IPS-20b (cell line): ENCODE data around the gene PLCB2.

ENCODE experiments used
- H3K27ac ChIP-seq: one replicate; pipeline ENCODE4 v1.5.1; 2013; ENCODE audit warnings: low read length
- H3K27me3 ChIP-seq: 2 replicates; pipeline ENCODE4 v1.6.1; 2013; ENCODE audit warnings: mild to moderate bottlenecking, low read length, inconsistent platforms; ENCODE audit not compliant: insufficient read depth
- H3K36me3 ChIP-seq: 2 replicates; pipeline ENCODE4 v1.6.1; 2013; ENCODE audit warnings: low read depth, mild to moderate bottlenecking, inconsistent platforms, low read length, moderate library complexity; ENCODE audit not compliant: insufficient read depth
- H3K4me1 ChIP-seq: 2 replicates; pipeline ENCODE4 v1.6.1; 2013; ENCODE audit warnings: mild to moderate bottlenecking, control low read depth, inconsistent platforms, low read length, moderate library complexity; ENCODE audit not compliant: insufficient read depth
- H3K4me3 ChIP-seq: 2 replicates; pipeline ENCODE4 v1.5.1; 2013; ENCODE audit warnings: mild to moderate bottlenecking, low read length, inconsistent platforms
- H3K9ac ChIP-seq: 2 replicates; pipeline ENCODE4 v1.6.1; 2013; ENCODE audit warnings: low read depth, mild to moderate bottlenecking, inconsistent platforms, low read length, moderate library complexity
- H3K9me3 ChIP-seq: 2 replicates; pipeline ENCODE4 v1.6.1; 2013; ENCODE audit warnings: mild to moderate bottlenecking, low read depth, low read length, inconsistent platforms; ENCODE audit not compliant: insufficient read depth

PLCB2 gene

DNA sequence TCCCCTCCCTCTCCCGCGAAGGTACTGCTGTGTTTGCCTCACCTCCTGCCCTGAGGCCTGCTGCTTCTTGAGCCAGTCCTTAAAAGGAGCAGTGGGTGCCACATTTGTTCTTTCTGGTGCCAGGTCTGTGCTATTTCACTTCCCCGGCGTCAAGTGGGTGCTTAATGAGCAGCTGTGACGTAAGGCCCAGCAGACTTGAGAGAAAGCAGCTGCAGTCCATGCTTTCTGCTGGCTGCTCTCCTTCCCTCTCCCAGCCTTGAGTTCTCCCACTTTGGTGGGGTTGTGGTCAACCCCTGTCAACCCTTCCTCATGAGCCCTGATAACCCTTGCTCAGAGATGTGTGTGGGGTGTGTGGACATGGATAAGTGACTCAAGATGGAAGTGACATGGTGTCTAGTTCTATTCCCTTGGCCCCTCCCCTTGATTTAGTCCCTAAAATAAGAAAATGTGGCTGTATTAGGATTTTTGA, 22.7 kb upstream of the PLCB2 start:
- H3K9ac ChIP-seq, result no peak overlapping the region
- no peak overlapping the region for H3K27ac ChIP-seq
- H3K27me3 ChIP-seq, result peaks cover 12% of the 10 kb centered on the region
- no peaks in the 10 kb centered on the region for H3K9me3 ChIP-seq
- H3K4me1 ChIP-seq, result peaks cover 40% of the 10 kb centered on the region
- no peaks in the 10 kb centered on the region; the same call in 1 of the 2 replicates for H3K36me3 ChIP-seq
- H3K4me3 ChIP-seq, result no peak overlapping the region

GRCh38 chr15:40329804-40330203, 22.1 kb upstream of the PLCB2 start:
- Histone ChIP-seq H3K4me1 (peaks cover 46% of the 10 kb centered on the region), H3K27me3 (peaks cover 17% of the 10 kb centered on the region), H3K4me3 (no peak overlapping the region), H3K9me3 (no peaks in the 10 kb centered on the region), H3K36me3 (no peaks in the 10 kb centered on the region; the same call in 1 of the 2 replicates), H3K9ac (no peak overlapping the region), H3K27ac (no peak overlapping the region)

GRCh38 chr15:40328751-40329150, 21.0 kb upstream of the PLCB2 start:
- Histone ChIP-seq H3K9ac (peak overlapping the region; percentile 13; the same call in 1 of the 2 replicates), H3K27ac (no peak overlapping the region), H3K36me3 (no peaks in the 10 kb centered on the region; the same call in 1 of the 2 replicates), H3K9me3 (no peaks in the 10 kb centered on the region), H3K4me3 (peak overlapping the region; percentile 47; the same call in 1 of the 2 replicates), H3K27me3 (peaks cover 21% of the 10 kb centered on the region), H3K4me1 (peaks cover 43% of the 10 kb centered on the region)

DNA sequence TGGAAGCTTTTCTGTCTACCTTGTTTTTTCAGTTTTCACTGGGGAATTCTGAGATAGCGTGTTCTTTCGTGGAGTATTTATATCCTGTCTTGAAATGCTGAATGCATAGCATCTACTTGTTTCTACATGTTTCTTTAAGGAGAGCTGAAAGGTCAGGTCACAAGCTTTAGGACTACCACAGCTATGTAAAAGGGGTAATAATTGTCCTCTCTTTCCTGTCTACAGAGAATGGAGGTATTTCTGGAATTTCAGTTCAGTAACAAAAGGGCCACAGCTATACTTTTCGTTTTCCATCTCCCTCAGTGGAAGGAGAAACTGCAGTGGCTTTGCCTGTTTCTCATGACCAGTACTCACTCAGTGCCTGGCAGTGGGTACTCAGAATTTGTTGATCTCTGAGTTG, 20.4 kb upstream of the PLCB2 start:
- H3K27ac ChIP-seq, result no peak overlapping the region
- H3K27me3 ChIP-seq, result peaks cover 21% of the 10 kb centered on the region
- H3K9ac ChIP-seq, result peak overlapping the region; percentile 13; the same call in 1 of the 2 replicates
- H3K4me3 ChIP-seq, result peak overlapping the region; percentile 47; the same call in 1 of the 2 replicates
- peaks cover 43% of the 10 kb centered on the region for H3K4me1 ChIP-seq
- no peaks in the 10 kb centered on the region; the same call in 1 of the 2 replicates for H3K36me3 ChIP-seq
- no peaks in the 10 kb centered on the region for H3K9me3 ChIP-seq

GRCh38 chr15:40327457-40327856, 19.7 kb upstream of the PLCB2 start:
- Histone ChIP-seq H3K27ac (no peak overlapping the region), H3K36me3 (no peaks in the 10 kb centered on the region; the same call in 1 of the 2 replicates), H3K4me1 (peaks cover 43% of the 10 kb centered on the region), H3K9me3 (no peaks in the 10 kb centered on the region), H3K4me3 (peak overlapping the region; percentile 47; the same call in 1 of the 2 replicates), H3K27me3 (peaks cover 28% of the 10 kb centered on the region), H3K9ac (peak overlapping the region; percentile 13; the same call in 1 of the 2 replicates)

DNA sequence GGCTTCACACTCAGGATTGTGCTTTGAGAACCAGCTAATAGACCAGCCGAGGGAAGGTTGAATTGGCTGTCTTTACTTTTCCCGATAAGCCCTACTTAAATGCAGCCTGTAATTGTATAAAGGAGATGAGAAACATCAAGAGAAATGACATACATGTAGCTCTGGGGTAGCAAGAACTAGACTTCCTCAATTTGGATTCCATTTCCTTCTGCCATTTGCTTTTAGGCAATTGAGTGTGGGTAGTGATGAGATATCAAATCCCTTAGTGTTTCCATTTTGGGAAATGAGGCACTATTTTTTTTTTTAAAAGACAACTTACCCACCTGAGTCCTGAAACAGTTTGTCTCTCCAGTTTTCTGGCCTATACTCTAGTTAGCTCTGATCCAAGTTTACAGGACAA, 18.0 kb upstream of the PLCB2 start:
- Histone ChIP-seq H3K27ac (no peak overlapping the region), H3K4me3 (peak overlapping the region; percentile 61; the same call in 1 of the 2 replicates), H3K36me3 (no peaks in the 10 kb centered on the region; the same call in 1 of the 2 replicates), H3K9ac (no peak overlapping the region), H3K9me3 (no peaks in the 10 kb centered on the region), H3K4me1 (peaks cover 48% of the 10 kb centered on the region), H3K27me3 (peaks cover 44% of the 10 kb centered on the region)

DNA sequence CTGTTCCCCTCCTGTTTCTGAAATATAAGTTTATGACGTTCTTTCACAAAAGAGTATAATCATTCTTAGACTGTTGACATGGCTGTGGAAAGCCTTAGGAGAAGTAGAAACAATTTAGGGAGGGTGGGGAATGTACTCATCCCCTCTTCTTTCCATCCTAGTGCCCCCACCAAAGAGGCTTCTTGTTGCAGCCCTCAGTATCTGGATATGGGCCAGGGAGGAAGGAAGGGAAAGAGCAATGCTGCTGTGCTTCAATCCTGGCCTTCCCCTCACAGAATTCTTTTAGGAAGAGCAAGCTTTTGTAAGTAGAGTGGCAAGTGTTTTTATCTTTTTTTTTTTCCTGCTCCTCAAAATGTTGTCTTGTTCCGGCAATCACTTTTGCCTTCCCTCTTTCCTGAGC, 17.5 kb upstream of the PLCB2 start:
- peaks cover 51% of the 10 kb centered on the region for H3K4me1 ChIP-seq
- no peaks in the 10 kb centered on the region for H3K9me3 ChIP-seq
- H3K4me3 ChIP-seq, result peak overlapping the region; percentile 61
- no peaks in the 10 kb centered on the region; the same call in 1 of the 2 replicates for H3K36me3 ChIP-seq
- peaks cover 44% of the 10 kb centered on the region for H3K27me3 ChIP-seq
- peak overlapping the region; percentile 8; the same call in 1 of the 2 replicates for H3K9ac ChIP-seq
- no peak overlapping the region for H3K27ac ChIP-seq

- H3K27ac ChIP-seq, result no peak overlapping the region
- peak overlapping the region; percentile 61 for H3K4me3 ChIP-seq
- peaks cover 48% of the 10 kb centered on the region for H3K4me1 ChIP-seq
- peak overlapping the region; percentile 8; the same call in 1 of the 2 replicates for H3K9ac ChIP-seq
- H3K9me3 ChIP-seq, result no peaks in the 10 kb centered on the region
- no peaks in the 10 kb centered on the region; the same call in 1 of the 2 replicates for H3K36me3 ChIP-seq
- H3K27me3 ChIP-seq, result peaks cover 44% of the 10 kb centered on the region
These were observed 16.5 kb upstream of the PLCB2 start for GRCh38 chr15:40323953-40324937.

GRCh38 chr15:40323239-40323952, 15.7 kb upstream of the PLCB2 start, which contains the start of gene INAFM2:
INAFM2 (plus strand) TSS chr15:40323692; CDS start chr15:40324056, 364 bp downstream.
- no peaks in the 10 kb centered on the region for H3K36me3 ChIP-seq
- peaks cover 44% of the 10 kb centered on the region for H3K27me3 ChIP-seq
- peak within 1 kb of the TSS; percentile 62 for H3K4me3 ChIP-seq
- H3K9ac ChIP-seq, result peak within 1 kb of the TSS; percentile 8; the same call in 1 of the 2 replicates
- peaks cover 40% of the 10 kb centered on the region for H3K4me1 ChIP-seq
- H3K27ac ChIP-seq, result no peak within 1 kb of the TSS
- no peaks in the 10 kb centered on the region for H3K9me3 ChIP-seq

- Histone ChIP-seq H3K4me1 (peaks cover 33% of the 10 kb centered on the region), H3K36me3 (no peaks in the 10 kb centered on the region), H3K27me3 (peaks cover 44% of the 10 kb centered on the region), H3K27ac (no peak overlapping the region), H3K9me3 (no peaks in the 10 kb centered on the region), H3K9ac (no peak overlapping the region), H3K4me3 (peak overlapping the region; percentile 62)
These were observed 14.9 kb upstream of the PLCB2 start for GRCh38 chr15:40322531-40323238.
